Heart right ventricle (tissue), 16 donors: ENCODE measurements around the gene ST3GAL4. TPM values are rescaled to one million over a fixed set of nuclear protein-coding genes. Genes with fewer than 3 reads are reported as not detected.
"Not testable (repeated sequence)": the region's sequence is repeated elsewhere in the genome, so short reads cannot be mapped to it uniquely, and the experiment has no call there.

Experiments
- ATAC-seq, 8 donors: fragments of 200-7000 bp; cut with Tn5 transposase; one replicate each; pipeline ENCODE4 v1.9.1; 2020; ENCODE audit warnings: mild to moderate bottlenecking in 8 of 8, moderate library complexity in 8 of 8, moderate number of reproducible peaks in 1 of 8
- DNase-seq, 2 donors: peaks; one replicate each; pipeline ENCODE4 v3.0.0-alpha.2; 2020
- H3K27ac ChIP-seq, 10 donors: fragments of 200-600 bp; sonication (generic) in 2 of 10; one replicate each; pipeline versions ENCODE4 v1.5.0 to v1.8.0; 2020 to 2022; ENCODE audit warnings: mild to moderate bottlenecking in 3 of 10
- H3K27me3 ChIP-seq, 7 donors: fragments of 200-600 bp; one replicate each; pipeline ENCODE4 v1.8.0; 2021 to 2022; ENCODE audit warnings: mild to moderate bottlenecking in 2 of 7
- H3K36me3 ChIP-seq, 9 donors: fragments of 200-600 bp; sonication (generic) in 1 of 9; one replicate each; pipeline versions ENCODE4 v1.5.0 to v1.8.0; 2020 to 2022; ENCODE audit warnings: mild to moderate bottlenecking in 2 of 9
- H3K4me1 ChIP-seq, 9 donors: fragments of 200-600 bp; sonication (generic) in 1 of 9; one replicate each; pipeline versions ENCODE4 v1.5.0 to v1.8.0; 2020 to 2022; ENCODE audit warnings: mild to moderate bottlenecking in 4 of 9
- H3K4me3 ChIP-seq, 10 donors: fragments of 200-600 bp; sonication (generic) in 2 of 10; one replicate each; pipeline versions ENCODE4 v1.5.0 to v1.8.0; 2020 to 2022; ENCODE audit warnings: mild to moderate bottlenecking in 7 of 10, moderate library complexity in 2 of 10
- H3K9me3 ChIP-seq, 11 donors: fragments of 200-600 bp in 10 of 11; sonication (generic) in 2 of 11; one replicate each; pipeline versions ENCODE4 v1.5.0 to v1.8.0; 2013 to 2022; ENCODE audit warnings: mild to moderate bottlenecking in 2 of 11, control low read depth in 1 of 11, moderate library complexity in 1 of 11
- CTCF ChIP-seq, 9 donors: fragments of 200-600 bp; sonication (generic) in 2 of 9; IDR thresholded peaks; one replicate each; pipeline versions ENCODE4 v1.5.0 to v1.8.0; 2021 to 2022; ENCODE audit warnings: antibody characterized with exemption in 9 of 9, mild to moderate bottlenecking in 5 of 9, moderate library complexity in 1 of 9
- WGBS, 2 donors: extraction: QIAGEN DNeasy Blood & Tissue Kit; methylation state at CpG; one replicate each; pipeline ENCODE4 v1.1.7; 2013; ENCODE audit warnings: inconsistent platforms in 1 of 2; 5-methylcytosine and 5-hydroxymethylcytosine counted together
- intact Hi-C, 10 donors: fragments of 100-400 bp; cut with DNase I; formaldehyde crosslinking; loops; one replicate each; pipeline versions ENCODE4 v1.11.1 to v1.14.2; 2022
- polyA plus RNA-seq, 2 donors: library from polyadenylated mRNA; stranded (reverse); fragments of 200-250 nt; gene quantifications; one replicate each; pipeline ENCODE4 v1.2.3, GENCODE V29; 2013
- total RNA-seq, 10 donors: library from RNA; stranded (reverse); fragmentation: NEBNext Ultra II Directional in 3 of 10; extraction: Animal tissue kit (Norgen Biotek cat#: 25700) in 3 of 10; gene quantifications; one replicate each; pipeline versions ENCODE4 v1.2.1 to v1.2.4, GENCODE V29; 2021 to 2023
- donor health status: Arrhythmogenic right ventricular cardiomyopathy.
- donor health status: ischemic (EF 13 %, LVEDD 7.1; RV severe dilation, severe dysfunction).
- donor health status: healthy with polysubstance abuse.
- donor health status: DM: no; HTN: yes; CAD: no.
- donor health status: DM: no; HTN: no; CAD: no.
- donor health status: ischemic (EF 25% LVEDD 6.9; RV normal size, moderate dysfunction).
- donor health status: ischemic (EF 25% LVEDD 5.7; RV mildly dilated, moderate dysfunction).
- donor health status: healthy.
- donor health status: DM: yes; HTN: yes; CAD: no.
- donor health status: Ischemic cardiomyopathy.
- donor health status: ischemic (EF 35%, LVEDD 5.7; RV mildly dilated, moderate dysfunction).
- donor health status: nonischemic (EF 11% LVEDD 7.7; RV severe dilation, severe dysfunction).
- donor health status: DM: yes; HTN: yes; CAD: no.
- donor health status: PGD.
- donor health status: ischemic (EF 29% LVEDD 5.4; RV normal size, mild dysfunction).
- donor health status: nonischemic (EF 23%, LVEDD 6.1; RV moderate dilation, normal function).

The ST3GAL4 gene
- total and polyA plus RNA-seq, 12 donors: 24.8 to 98.2 (median 44.8) TPM

- no peaks in the 10 kb centered on the region for H3K36me3 ChIP-seq
- no peaks in the 10 kb centered on the region for H3K9me3 ChIP-seq
- peak overlapping the region in 1 of 10 donors; percentile 13 for H3K4me3 ChIP-seq
- intact Hi-C loops: no loop called here
- DNase-seq (peak; percentile 30 to 36), ATAC-seq (peak; percentile 11 to 54 (median 40))
- WGBS, 2 donors: 48 to 57% methylated on average over 18 to 19 of the region's 19 CpGs
- TF ChIP-seq CTCF (IDR thresholded peaks at IDR 0.05): no peak
- H3K27me3 ChIP-seq: no peaks in the 10 kb centered on the region
- H3K4me1 ChIP-seq: peaks cover 16 to 75% (median 47%) of the 10 kb centered on the region in 9 donors
- H3K27ac ChIP-seq: peak overlapping the region in 8 of 10 donors; percentile 6 to 77 (median 52)
These were observed 10.8 kb downstream of the ST3GAL4 start for GRCh38 chr11:126366064-126366822.

- intact Hi-C loops: not testable (repeated sequence)
- 60 to 68% methylated on average over 14 of the region's 14 CpGs for WGBS, 2 donors
- H3K27ac ChIP-seq: peak overlapping the region in 8 of 10 donors; percentile 13 to 77 (median 52)
These were observed 11.6 kb downstream of the ST3GAL4 start for GRCh38 chr11:126366823-126367654.

GRCh38 chr11:126367806-126368205 lies 12.3 kb downstream of the ST3GAL4 start:
- 95 to 97% methylated on average over 5 of the region's 5 CpGs for WGBS, 2 donors
- ATAC-seq, H3K36me3 ChIP-seq, H3K27me3 ChIP-seq, intact Hi-C loops, H3K4me3 ChIP-seq, DNase-seq, H3K9me3 ChIP-seq: not testable (repeated sequence)
- Histone ChIP-seq H3K27ac (peak overlapping the region in 2 of 10 donors; percentile 30 to 57), H3K4me1 (peaks cover 16 to 72% (median 45%) of the 10 kb centered on the region in 9 donors)

More at GRCh38 chr11:126366823-126367654, 11.6 kb downstream of the ST3GAL4 start:
- not testable (repeated sequence) for H3K27me3 ChIP-seq, H3K36me3 ChIP-seq, H3K9me3 ChIP-seq
- peak overlapping the region in 1 of 10 donors; percentile 13 for H3K4me3 ChIP-seq
- peak in 1 of 2 donors; percentile 41 for DNase-seq
- H3K4me1 ChIP-seq: peaks cover 16 to 72% (median 41%) of the 10 kb centered on the region in 9 donors
- peak; percentile 26 to 74 (median 67) for ATAC-seq
- TF ChIP-seq CTCF (IDR thresholded peaks at IDR 0.05): peak in 7 of 9 donors; percentile 5 to 53 (median 32)

GRCh38 chr11:126368336-126369119 lies 13.0 kb downstream of the ST3GAL4 start:
- H3K4me3 ChIP-seq, intact Hi-C loops, DNase-seq, H3K27me3 ChIP-seq, H3K9me3 ChIP-seq, H3K36me3 ChIP-seq: not testable (repeated sequence)
- Histone ChIP-seq H3K4me1 (peaks cover 13 to 72% (median 45%) of the 10 kb centered on the region in 9 donors), H3K27ac (peak overlapping the region in 5 of 10 donors; percentile 15 to 66 (median 31))
- peak in 1 of 8 donors; percentile 18 for ATAC-seq
- 57 to 63% methylated on average over 11 of the region's 11 CpGs for WGBS, 2 donors
- TF ChIP-seq CTCF (IDR thresholded peaks at IDR 0.05): peak in 1 of 9 donors; percentile 12
